Measurements from ENCODE around the gene PDCD6IP.
"Not testable (repeated sequence)": the region's sequence is repeated elsewhere in the genome, so short reads cannot be mapped to it uniquely, and the experiment has no call there.

The PDCD6IP gene

GRCh38 chr3:33751336-33751735 lies 47.1 kb upstream of the PDCD6IP start:
- Histone ChIP-seq H3K4me1 (ENCODE audit: low read length) (peaks cover 12% of the 10 kb centered on the region), H3K9ac (ENCODE audit: low read length) (no peak overlapping the region), H4K20me1 (ENCODE audit: insufficient read depth, low read length) (no peaks in the 10 kb centered on the region), H3K79me2 (ENCODE audit: low read length) (no peaks in the 10 kb centered on the region), H3K36me3 (replicated peaks; ENCODE audit: insufficient read depth, low read length) (no peaks in the 10 kb centered on the region), H3F3A (ENCODE audit: insufficient read depth, low read length) (peaks cover 4% of the 10 kb centered on the region; the same call in 1 of the 2 replicates), H3K27ac (ENCODE audit: low read length) (no peak overlapping the region), H2AFZ (ENCODE audit: low read length) (no peak overlapping the region), H3K4me2 (ENCODE audit: low read depth, low read length) (no peak overlapping the region), H3K9me2 (replicated peaks; ENCODE audit: insufficient read depth, low read length) (no peaks in the 10 kb centered on the region), H3K9me3 (replicated peaks; ENCODE audit: insufficient read depth, low read length) (no peaks in the 10 kb centered on the region), H3K4me3 (ENCODE audit: low read length) (no peak overlapping the region), H3K27me3 (replicated peaks; ENCODE audit: insufficient read depth, low read length) (no peaks in the 10 kb centered on the region)
- TF ChIP-seq EZH2 (optimal IDR thresholded peaks at IDR 0.05; ENCODE audit: low read depth, low read length) (no peak), CTCF (IDR thresholded peaks at IDR 0.05; ENCODE audit: low read length) (no peak), EZH2phosphoT487 (IDR thresholded peaks at IDR 0.05; ENCODE audit: low read length) (no peak)
- no peak for DNase-seq

GRCh38 chr3:33754391-33754790 lies 44.0 kb upstream of the PDCD6IP start:
- not testable (repeated sequence) for H3K27ac ChIP-seq (ENCODE audit: low read length); H3K4me1 ChIP-seq (ENCODE audit: low read length); H4K20me1 ChIP-seq (ENCODE audit: insufficient read depth, low read length); H3F3A ChIP-seq (ENCODE audit: insufficient read depth, low read length); H3K36me3 ChIP-seq (replicated peaks; ENCODE audit: insufficient read depth, low read length); H3K79me2 ChIP-seq (ENCODE audit: low read length); H2AFZ ChIP-seq (ENCODE audit: low read length); DNase-seq; H3K4me2 ChIP-seq (ENCODE audit: low read depth, low read length); H3K27me3 ChIP-seq (replicated peaks; ENCODE audit: insufficient read depth, low read length); H3K4me3 ChIP-seq (ENCODE audit: low read length); H3K9ac ChIP-seq (ENCODE audit: low read length); H3K9me3 ChIP-seq (replicated peaks; ENCODE audit: insufficient read depth, low read length); H3K9me2 ChIP-seq (replicated peaks; ENCODE audit: insufficient read depth, low read length)

GRCh38 chr3:33758281-33758680 lies 40.1 kb upstream of the PDCD6IP start:
- H3K4me1 ChIP-seq (ENCODE audit: low read length): no peaks in the 10 kb centered on the region
- no peak overlapping the region for H3K9ac ChIP-seq (ENCODE audit: low read length)
- no peak overlapping the region for H3K4me2 ChIP-seq (ENCODE audit: low read depth, low read length)
- H3K4me3 ChIP-seq (ENCODE audit: low read length): no peak overlapping the region
- H3K36me3 ChIP-seq (replicated peaks; ENCODE audit: insufficient read depth, low read length): no peaks in the 10 kb centered on the region
- H3K9me2 ChIP-seq (replicated peaks; ENCODE audit: insufficient read depth, low read length): no peaks in the 10 kb centered on the region
- H3K9me3 ChIP-seq (replicated peaks; ENCODE audit: insufficient read depth, low read length): no peaks in the 10 kb centered on the region
- no peaks in the 10 kb centered on the region for H4K20me1 ChIP-seq (ENCODE audit: insufficient read depth, low read length)
- no peak overlapping the region for H2AFZ ChIP-seq (ENCODE audit: low read length)
- no peak overlapping the region for H3K27ac ChIP-seq (ENCODE audit: low read length)
- no peaks in the 10 kb centered on the region for H3K27me3 ChIP-seq (replicated peaks; ENCODE audit: insufficient read depth, low read length)
- TF ChIP-seq EZH2phosphoT487 (IDR thresholded peaks at IDR 0.05; ENCODE audit: low read length) (no peak), EZH2 (optimal IDR thresholded peaks at IDR 0.05; ENCODE audit: low read depth, low read length) (no peak), CTCF (IDR thresholded peaks at IDR 0.05; ENCODE audit: low read length) (no peak)
- H3K79me2 ChIP-seq (ENCODE audit: low read length): no peaks in the 10 kb centered on the region
- no peak for DNase-seq
- no peaks in the 10 kb centered on the region for H3F3A ChIP-seq (ENCODE audit: insufficient read depth, low read length)

GRCh38 chr3:33758864-33759263 lies 39.6 kb upstream of the PDCD6IP start:
- no peak overlapping the region for H3K9ac ChIP-seq (ENCODE audit: low read length)
- H2AFZ ChIP-seq (ENCODE audit: low read length): no peak overlapping the region
- no peak overlapping the region for H3K4me3 ChIP-seq (ENCODE audit: low read length)
- H3K9me2 ChIP-seq (replicated peaks; ENCODE audit: insufficient read depth, low read length): no peaks in the 10 kb centered on the region
- no peaks in the 10 kb centered on the region for H3K36me3 ChIP-seq (replicated peaks; ENCODE audit: insufficient read depth, low read length)
- no peaks in the 10 kb centered on the region for H4K20me1 ChIP-seq (ENCODE audit: insufficient read depth, low read length)
- DNase-seq: no peak
- H3K9me3 ChIP-seq (replicated peaks; ENCODE audit: insufficient read depth, low read length): no peaks in the 10 kb centered on the region
- no peaks in the 10 kb centered on the region for H3F3A ChIP-seq (ENCODE audit: insufficient read depth, low read length)
- no peak overlapping the region for H3K27ac ChIP-seq (ENCODE audit: low read length)
- no peak overlapping the region for H3K4me2 ChIP-seq (ENCODE audit: low read depth, low read length)
- TF ChIP-seq CTCF (IDR thresholded peaks at IDR 0.05; ENCODE audit: low read length) (no peak), EZH2phosphoT487 (IDR thresholded peaks at IDR 0.05; ENCODE audit: low read length) (no peak), EZH2 (optimal IDR thresholded peaks at IDR 0.05; ENCODE audit: low read depth, low read length) (no peak)
- no peaks in the 10 kb centered on the region for H3K27me3 ChIP-seq (replicated peaks; ENCODE audit: insufficient read depth, low read length)
- no peaks in the 10 kb centered on the region for H3K79me2 ChIP-seq (ENCODE audit: low read length)
- no peaks in the 10 kb centered on the region for H3K4me1 ChIP-seq (ENCODE audit: low read length)

Data from MM.1S (cell line).